ENCODE results near the gene AP5Z1. TPM values are rescaled to one million over a fixed set of nuclear protein-coding genes. Genes with fewer than 3 reads are reported as not detected.
A peak's percentile ranks its signal among the peaks of the same experiment; 100 is the strongest.

Gene AP5Z1
- total and polyA plus RNA-seq, 11 donors = 8.4 to 31.9 (median 13.4) TPM

DNA sequence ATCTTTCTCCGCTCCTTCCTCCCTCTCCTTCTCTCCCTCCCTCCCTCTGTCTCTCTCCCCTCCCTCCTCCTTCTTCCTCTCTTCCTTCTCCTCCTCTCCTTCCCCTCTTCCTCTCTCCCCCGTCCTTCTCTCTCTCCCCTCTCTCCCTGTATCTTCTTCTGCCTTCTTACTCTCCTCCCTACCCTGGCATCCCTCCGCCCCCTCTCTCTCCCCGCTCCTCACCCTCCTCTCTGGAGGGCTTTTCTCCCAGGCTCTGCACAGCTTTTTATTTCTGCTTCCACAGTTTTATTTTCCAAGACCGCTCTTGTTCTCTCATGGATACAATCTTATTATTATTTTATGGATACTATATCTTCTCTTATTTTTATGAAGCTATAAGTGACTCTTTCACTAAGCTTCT is 32.6 kb downstream of the AP5Z1 start:
- intact Hi-C loops (cut with DNase I) = no loop called here
- peaks cover 0 to 3% (median 0%) of the 10 kb centered on the region in 12 donors for H3K9me3 ChIP-seq
- H3K27ac ChIP-seq = peak overlapping the region in 4 of 12 donors; percentile 3 to 60 (median 38)
- TF ChIP-seq, protein P1, sequence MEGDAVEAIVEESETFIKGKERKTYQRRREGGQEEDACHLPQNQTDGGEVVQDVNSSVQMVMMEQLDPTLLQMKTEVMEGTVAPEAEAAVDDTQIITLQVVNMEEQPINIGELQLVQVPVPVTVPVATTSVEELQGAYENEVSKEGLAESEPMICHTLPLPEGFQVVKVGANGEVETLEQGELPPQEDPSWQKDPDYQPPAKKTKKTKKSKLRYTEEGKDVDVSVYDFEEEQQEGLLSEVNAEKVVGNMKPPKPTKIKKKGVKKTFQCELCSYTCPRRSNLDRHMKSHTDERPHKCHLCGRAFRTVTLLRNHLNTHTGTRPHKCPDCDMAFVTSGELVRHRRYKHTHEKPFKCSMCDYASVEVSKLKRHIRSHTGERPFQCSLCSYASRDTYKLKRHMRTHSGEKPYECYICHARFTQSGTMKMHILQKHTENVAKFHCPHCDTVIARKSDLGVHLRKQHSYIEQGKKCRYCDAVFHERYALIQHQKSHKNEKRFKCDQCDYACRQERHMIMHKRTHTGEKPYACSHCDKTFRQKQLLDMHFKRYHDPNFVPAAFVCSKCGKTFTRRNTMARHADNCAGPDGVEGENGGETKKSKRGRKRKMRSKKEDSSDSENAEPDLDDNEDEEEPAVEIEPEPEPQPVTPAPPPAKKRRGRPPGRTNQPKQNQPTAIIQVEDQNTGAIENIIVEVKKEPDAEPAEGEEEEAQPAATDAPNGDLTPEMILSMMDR (IDR thresholded peaks at IDR 0.05) = no peak
- no peak for TF ChIP-seq POLR2A (IDR thresholded peaks at IDR 0.05)
- peaks cover 0 to 4% (median 0%) of the 10 kb centered on the region in 12 donors for H3K4me1 ChIP-seq
- 67 to 84% (median 72%) methylated on average over 5 of the region's 5 CpGs for WGBS, 4 donors
- DNase-seq (no peak), ATAC-seq (peak in 2 of 4 donors; percentile 5 to 8)
- H3K4me3 ChIP-seq = no peak overlapping the region
- peaks cover 0 to 12% (median 0%) of the 10 kb centered on the region in 9 donors for H3K27me3 ChIP-seq
- peaks cover 0 to 12% (median 0%) of the 10 kb centered on the region in 9 donors for H3K36me3 ChIP-seq

DNA sequence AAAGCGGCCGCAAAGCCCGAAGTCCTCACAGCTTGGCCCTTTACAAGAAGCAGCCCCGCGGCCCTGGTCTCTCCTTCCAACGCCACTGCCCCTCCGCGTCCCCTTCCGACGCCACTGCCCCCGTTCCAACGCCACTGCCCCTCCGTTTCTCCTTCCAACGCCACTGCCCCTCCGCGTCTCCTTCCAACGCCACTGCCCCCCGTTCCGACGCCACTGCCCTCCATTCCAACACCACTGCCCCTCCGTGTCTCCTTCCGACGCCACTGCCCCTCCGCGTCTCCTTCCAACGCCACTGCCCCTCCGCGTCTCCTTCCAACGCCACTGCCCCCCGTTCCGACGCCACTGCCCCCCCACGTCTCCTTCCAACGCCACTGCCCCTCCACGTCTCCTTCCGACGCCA is 33.1 kb downstream of the AP5Z1 start:
- ATAC-seq (no peak), DNase-seq (no peak)
- WGBS, 4 donors = 79 to 89% (median 87%) methylated on average over 37 of the region's 37 CpGs

DNA sequence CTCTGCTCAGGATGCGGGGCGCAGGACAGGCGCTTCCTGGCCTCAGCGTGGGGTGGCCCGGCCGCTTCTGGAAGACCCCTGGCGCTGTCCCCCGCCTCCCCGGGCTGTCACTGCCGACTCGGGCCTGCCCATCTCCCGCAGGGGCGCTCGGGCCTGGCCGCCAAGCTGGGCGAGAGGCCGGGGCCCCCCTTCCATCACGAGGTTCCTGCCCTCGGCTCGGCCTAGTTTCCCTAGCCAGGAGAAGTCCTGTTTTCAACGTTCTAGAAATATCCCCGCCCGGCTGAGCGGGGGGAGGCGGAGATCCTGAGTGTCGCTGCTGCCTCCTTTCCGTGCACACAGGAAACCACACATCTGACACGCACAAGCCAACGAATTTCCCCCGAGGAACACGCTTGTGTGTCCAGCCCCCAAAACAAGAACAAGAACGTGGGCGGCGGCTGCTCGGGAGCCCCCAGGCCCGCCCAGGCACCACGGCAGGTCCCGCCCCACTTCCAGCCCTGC is 33.7 kb downstream of the AP5Z1 start:
- DNase-seq = peak in 3 of 5 donors; percentile 60 to 68 (median 61)
- 67 to 74% (median 71%) methylated on average over 33 to 38 of the region's 38 CpGs for WGBS, 4 donors

More for the DNA sequence above, 33.1 kb downstream of the AP5Z1 start:
- H3K27ac ChIP-seq = peak overlapping the region in 4 of 12 donors; percentile 3 to 76 (median 40)
- peaks cover 0 to 12% (median 0%) of the 10 kb centered on the region in 9 donors for H3K27me3 ChIP-seq
- intact Hi-C loops (cut with DNase I) = no loop called here
- H3K4me1 ChIP-seq = peaks cover 0 to 4% (median 0%) of the 10 kb centered on the region in 12 donors
- TF ChIP-seq, protein P1 (IDR thresholded peaks at IDR 0.05) = no peak
- H3K9me3 ChIP-seq = peaks cover 0 to 4% (median 0%) of the 10 kb centered on the region in 12 donors
- H3K36me3 ChIP-seq = peaks cover 0 to 17% (median 0%) of the 10 kb centered on the region in 9 donors
- peak overlapping the region in 1 of 12 donors; percentile 29 for H3K4me3 ChIP-seq

DNA sequence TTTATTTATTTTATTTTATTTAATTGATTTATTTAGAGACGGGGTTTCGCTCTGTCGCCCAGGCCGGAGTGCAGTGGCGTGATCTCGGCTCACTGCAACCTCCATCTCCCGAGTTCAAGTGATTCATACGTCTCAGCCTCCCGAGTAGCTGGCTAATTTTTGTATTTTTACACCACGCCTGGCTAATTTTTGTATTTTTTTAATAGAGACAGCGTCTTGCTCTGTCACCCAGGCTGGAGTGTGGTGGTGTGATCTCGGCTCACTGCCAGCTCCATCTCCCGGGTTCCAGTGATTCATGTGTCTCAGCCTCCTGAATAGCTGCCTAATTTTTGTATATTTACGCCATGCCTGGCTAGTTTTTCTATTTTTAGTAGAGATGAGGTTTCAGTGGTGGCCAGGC is 34.2 kb downstream of the AP5Z1 start:
- no peak for TF ChIP-seq POLR2A (IDR thresholded peaks at IDR 0.05)
- TF ChIP-seq, protein P1 (IDR thresholded peaks at IDR 0.05) = no peak
- intact Hi-C loops (cut with DNase I) = no loop called here
- peak overlapping the region in 4 of 12 donors; percentile 25 to 45 (median 34) for H3K4me3 ChIP-seq
- WGBS, 4 donors = 67 to 89% (median 86%) methylated on average over 14 of the region's 14 CpGs
- peaks cover 0 to 21% (median 0%) of the 10 kb centered on the region in 9 donors for H3K36me3 ChIP-seq
- no peak for DNase-seq
- peaks cover 0 to 12% (median 0%) of the 10 kb centered on the region in 9 donors for H3K27me3 ChIP-seq
- H3K9me3 ChIP-seq = peaks cover 0 to 4% (median 0%) of the 10 kb centered on the region in 12 donors
- H3K4me1 ChIP-seq = peaks cover 0 to 4% (median 0%) of the 10 kb centered on the region in 12 donors
- ATAC-seq = no peak
- H3K27ac ChIP-seq = peak overlapping the region in 6 of 12 donors; percentile 4 to 76 (median 64)

More for the DNA sequence above, 33.7 kb downstream of the AP5Z1 start:
- Histone ChIP-seq H3K27me3 (peaks cover 0 to 12% (median 0%) of the 10 kb centered on the region in 9 donors), H3K36me3 (peaks cover 0 to 21% (median 0%) of the 10 kb centered on the region in 9 donors), H3K4me3 (peak overlapping the region in 7 of 12 donors; percentile 15 to 45 (median 28)), H3K9me3 (peaks cover 0 to 4% (median 0%) of the 10 kb centered on the region in 12 donors), H3K4me1 (peaks cover 0 to 4% (median 0%) of the 10 kb centered on the region in 12 donors), H3K27ac (peak overlapping the region in 9 of 12 donors; percentile 25 to 76 (median 64))
- no peak for TF ChIP-seq POLR2A (IDR thresholded peaks at IDR 0.05)
- TF ChIP-seq, protein P1 (IDR thresholded peaks at IDR 0.05) = no peak
- intact Hi-C loops (cut with DNase I) = no loop called here
- peak in 1 of 4 donors; percentile 62 for ATAC-seq

Data from heart left ventricle (tissue), 16 donors.